C4-2B (cell line): ENCODE data around the gene SRL.

ENCODE experiments used
- ZFX ChIP-seq: fragments of 450-650 bp; IDR thresholded peaks from 2 replicates; pipeline ENCODE4 v1.6.1; 2017
- TF ChIP-seq, protein P1 (sequence below): fragments of 450-650 bp; conservative IDR thresholded peaks from 2 replicates; pipeline ENCODE4 v1.5.1; 2017; ENCODE audit warnings: mild to moderate bottlenecking

- TF ChIP-seq, protein P1, sequence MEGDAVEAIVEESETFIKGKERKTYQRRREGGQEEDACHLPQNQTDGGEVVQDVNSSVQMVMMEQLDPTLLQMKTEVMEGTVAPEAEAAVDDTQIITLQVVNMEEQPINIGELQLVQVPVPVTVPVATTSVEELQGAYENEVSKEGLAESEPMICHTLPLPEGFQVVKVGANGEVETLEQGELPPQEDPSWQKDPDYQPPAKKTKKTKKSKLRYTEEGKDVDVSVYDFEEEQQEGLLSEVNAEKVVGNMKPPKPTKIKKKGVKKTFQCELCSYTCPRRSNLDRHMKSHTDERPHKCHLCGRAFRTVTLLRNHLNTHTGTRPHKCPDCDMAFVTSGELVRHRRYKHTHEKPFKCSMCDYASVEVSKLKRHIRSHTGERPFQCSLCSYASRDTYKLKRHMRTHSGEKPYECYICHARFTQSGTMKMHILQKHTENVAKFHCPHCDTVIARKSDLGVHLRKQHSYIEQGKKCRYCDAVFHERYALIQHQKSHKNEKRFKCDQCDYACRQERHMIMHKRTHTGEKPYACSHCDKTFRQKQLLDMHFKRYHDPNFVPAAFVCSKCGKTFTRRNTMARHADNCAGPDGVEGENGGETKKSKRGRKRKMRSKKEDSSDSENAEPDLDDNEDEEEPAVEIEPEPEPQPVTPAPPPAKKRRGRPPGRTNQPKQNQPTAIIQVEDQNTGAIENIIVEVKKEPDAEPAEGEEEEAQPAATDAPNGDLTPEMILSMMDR: no peak
- TF ChIP-seq ZFX: no peak
These were observed 16.0 kb upstream of the SRL start for GRCh38 chr16:4257646-4258556.
